Activated T-helper 2 cell treated with anti-CD3 and anti-CD28 coated beads, Interferon-gamma antibody, Interleukin-2, Interleukin-4, amounts not matched to agents 10 μg/mL and 5 μg/mL and 100 μg/mL, durations not matched to agents 14 hours and 24 hours and 36 hours (primary cell): ENCODE measurements around the gene ZNF570. TPM values are rescaled to one million over a fixed set of nuclear protein-coding genes. Genes with fewer than 3 reads are reported as not detected.

Experiments
- DNase-seq: peaks from one replicate; pipeline ENCODE4 v3.0.0; 2021; ENCODE audit warnings: low spot score
- H3K27ac Mint-ChIP-seq: one replicate; pipeline ENCODE4 v1.8.0; 2021; ENCODE audit warnings: mixed read lengths
- H3K27me3 Mint-ChIP-seq: one replicate; pipeline ENCODE4 v1.8.0; 2021; ENCODE audit warnings: low read depth, mixed read lengths
- H3K36me3 Mint-ChIP-seq: one replicate; pipeline ENCODE4 v1.8.0; 2021; ENCODE audit warnings: low read depth, mixed read lengths
- H3K4me1 Mint-ChIP-seq: one replicate; pipeline ENCODE4 v1.8.0; 2021; ENCODE audit warnings: low read depth, mixed read lengths
- H3K4me3 Mint-ChIP-seq: one replicate; pipeline ENCODE4 v1.8.0; 2021; ENCODE audit warnings: low read depth, mild to moderate bottlenecking, moderate library complexity, mixed read lengths
- H3K9me3 Mint-ChIP-seq: one replicate; pipeline ENCODE4 v1.8.0; 2021; ENCODE audit warnings: mixed read lengths
- intact Hi-C: fragments of 100-400 bp; cut with micrococcal nuclease; formaldehyde crosslinking; loops from one replicate; pipeline ENCODE4 v1.15.1; 2023
- total RNA-seq: library from RNA; stranded (reverse); gene quantifications from 2 replicates; pipeline ENCODE4 v1.2.3, GENCODE V29; 2022

Gene ZNF570
- 2.3 and 2.6 TPM in 2 replicates for total RNA-seq

- peaks cover 21% of the 10 kb centered on the region for H3K9me3 Mint-ChIP-seq
- intact Hi-C loops: loop anchor here (1.0 to 10.0 kb wide), 9 partner anchors 186 to 1254 kb away; partner anchors contain the start of genes ZFP30, ZNF146, ZNF345 and ZNF383
- peak; percentile 85 for DNase-seq
- H3K27ac Mint-ChIP-seq: peak within 1 kb of the TSS; percentile 85
- H3K27me3 Mint-ChIP-seq: no peaks in the 10 kb centered on the region
- H3K4me3 Mint-ChIP-seq: peak within 1 kb of the TSS; percentile 95
- H3K4me1 Mint-ChIP-seq: peaks cover 19% of the 10 kb centered on the region
- H3K36me3 Mint-ChIP-seq: peaks cover 42% of the 10 kb centered on the region
Observed at GRCh38 chr19:37468961-37469777, at the start of gene ZNF570. ZNF570 (plus strand) TSS chr19:37469356; CDS start chr19:37470355, 999 bp downstream.

GRCh38 chr19:37452500-37453245, 16.5 kb upstream of the ZNF570 start:
- Mint-ChIP-seq H3K36me3 (peaks cover 50% of the 10 kb centered on the region), H3K9me3 (peaks cover 90% of the 10 kb centered on the region), H3K27me3 (no peaks in the 10 kb centered on the region), H3K4me3 (no peak overlapping the region), H3K27ac (no peak overlapping the region), H3K4me1 (no peaks in the 10 kb centered on the region)
- DNase-seq: no peak
- intact Hi-C loops: no loop called here

- Mint-ChIP-seq H3K9me3 (peaks cover 21% of the 10 kb centered on the region), H3K27me3 (no peaks in the 10 kb centered on the region), H3K27ac (peak overlapping the region; percentile 89), H3K36me3 (peaks cover 45% of the 10 kb centered on the region), H3K4me1 (peaks cover 19% of the 10 kb centered on the region), H3K4me3 (peak overlapping the region; percentile 86)
- DNase-seq: no peak
- intact Hi-C loops: loop anchor here (2.0 to 10.0 kb wide), 9 partner anchors 128 to 1252 kb away; partner anchors contain the start of genes ZNF146, ZNF345, ZNF383 and ZNF420
Observed at GRCh38 chr19:37466277-37466797, 2.8 kb upstream of the ZNF570 start.

- Mint-ChIP-seq H3K4me3 (peak within 1 kb of the TSS; percentile 86), H3K27me3 (no peaks in the 10 kb centered on the region), H3K4me1 (peaks cover 19% of the 10 kb centered on the region), H3K9me3 (peaks cover 21% of the 10 kb centered on the region), H3K36me3 (peaks cover 45% of the 10 kb centered on the region), H3K27ac (peak within 1 kb of the TSS; percentile 89)
- peak; percentile 87 for DNase-seq
- intact Hi-C loops: loop anchor here (1.0 to 10.0 kb wide), 11 partner anchors 96 to 1252 kb away; partner anchors contain the start of genes ZNF146, ZNF345, ZNF383 and ZNF420
Observed at GRCh38 chr19:37466798-37467607, 2.2 kb upstream of the ZNF570 start, which contains the start of gene ZNF569. ZNF569 (minus strand) TSS chr19:37467444; CDS start chr19:37444921, 22,523 bp downstream.

- Mint-ChIP-seq H3K36me3 (peaks cover 45% of the 10 kb centered on the region), H3K27me3 (no peaks in the 10 kb centered on the region), H3K4me3 (peak overlapping the region; percentile 86), H3K27ac (peak overlapping the region; percentile 89), H3K9me3 (peaks cover 21% of the 10 kb centered on the region), H3K4me1 (peaks cover 19% of the 10 kb centered on the region)
- intact Hi-C loops: loop anchor here (1.0 to 10.0 kb wide), 12 partner anchors 96 to 1253 kb away; partner anchors contain the start of genes ZFP30, ZNF146, ZNF345 and ZNF383
- DNase-seq: no peak
Observed at GRCh38 chr19:37467608-37468090, 1.5 kb upstream of the ZNF570 start.

- intact Hi-C loops: no loop called here
- peak overlapping the region; percentile 95 for H3K4me3 Mint-ChIP-seq
- peaks cover 14% of the 10 kb centered on the region for H3K9me3 Mint-ChIP-seq
- peaks cover 37% of the 10 kb centered on the region for H3K36me3 Mint-ChIP-seq
- DNase-seq: no peak
- H3K27ac Mint-ChIP-seq: peak overlapping the region; percentile 85
- H3K4me1 Mint-ChIP-seq: peaks cover 19% of the 10 kb centered on the region
- no peaks in the 10 kb centered on the region for H3K27me3 Mint-ChIP-seq
Observed at GRCh38 chr19:37470216-37470615, 1.1 kb downstream of the ZNF570 start.

- intact Hi-C loops: no loop called here
- Mint-ChIP-seq H3K4me3 (no peak overlapping the region), H3K4me1 (peaks cover 13% of the 10 kb centered on the region), H3K27ac (no peak overlapping the region), H3K27me3 (no peaks in the 10 kb centered on the region), H3K9me3 (peaks cover 30% of the 10 kb centered on the region), H3K36me3 (peaks cover 48% of the 10 kb centered on the region)
- no peak for DNase-seq
Observed at GRCh38 chr19:37472165-37472564, 3.0 kb downstream of the ZNF570 start.

- no peaks in the 10 kb centered on the region for H3K4me1 Mint-ChIP-seq
- H3K27me3 Mint-ChIP-seq: no peaks in the 10 kb centered on the region
- intact Hi-C loops: no loop called here
- peaks cover 55% of the 10 kb centered on the region for H3K36me3 Mint-ChIP-seq
- DNase-seq: no peak
- peaks cover 75% of the 10 kb centered on the region for H3K9me3 Mint-ChIP-seq
- H3K27ac Mint-ChIP-seq: no peak overlapping the region
- no peak overlapping the region for H3K4me3 Mint-ChIP-seq
Observed at GRCh38 chr19:37484406-37485168, 15.4 kb downstream of the ZNF570 start.

GRCh38 chr19:37492213-37492612, 23.1 kb downstream of the ZNF570 start:
- no peak for DNase-seq
- Mint-ChIP-seq H3K27me3 (no peaks in the 10 kb centered on the region), H3K9me3 (peaks cover 70% of the 10 kb centered on the region), H3K27ac (no peak overlapping the region), H3K4me1 (no peaks in the 10 kb centered on the region), H3K4me3 (no peak overlapping the region), H3K36me3 (peaks cover 5% of the 10 kb centered on the region)
- intact Hi-C loops: no loop called here

- no peak overlapping the region for H3K4me3 Mint-ChIP-seq
- H3K27ac Mint-ChIP-seq: no peak overlapping the region
- peaks cover 34% of the 10 kb centered on the region for H3K9me3 Mint-ChIP-seq
- peaks cover 5% of the 10 kb centered on the region for H3K36me3 Mint-ChIP-seq
- intact Hi-C loops: no loop called here
- no peaks in the 10 kb centered on the region for H3K4me1 Mint-ChIP-seq
- DNase-seq: no peak
- H3K27me3 Mint-ChIP-seq: no peaks in the 10 kb centered on the region
Observed at GRCh38 chr19:37505958-37506386, 36.8 kb downstream of the ZNF570 start.

- Mint-ChIP-seq H3K4me3 (no peak within 1 kb of the TSS), H3K9me3 (peaks cover 35% of the 10 kb centered on the region), H3K36me3 (peaks cover 5% of the 10 kb centered on the region), H3K4me1 (no peaks in the 10 kb centered on the region), H3K27me3 (no peaks in the 10 kb centered on the region), H3K27ac (no peak within 1 kb of the TSS)
- intact Hi-C loops: no loop called here
- DNase-seq: peak; percentile 33
Observed at GRCh38 chr19:37506387-37507166, 37.4 kb downstream of the ZNF570 start, which contains the start of gene ZNF793. ZNF793 (plus strand) TSS chr19:37506939; CDS start chr19:37523440, 16,501 bp downstream.
